Adipocyte (in vitro differentiated cells): ENCODE data around the gene CHERP.
"Not testable (repeated sequence)": the region's sequence is repeated elsewhere in the genome, so short reads cannot be mapped to it uniquely, and the experiment has no call there.

Source experiments
- DNase-seq: peaks from one replicate; pipeline ENCODE4 v3.0.0-alpha.2; 2015; ENCODE audit warnings: low read depth
- H3K27me3 ChIP-seq: replicated peaks from 2 replicates; pipeline ENCODE4 v1.7.0; 2013; ENCODE audit warnings: mild to moderate bottlenecking, low read length, moderate library complexity; ENCODE audit not compliant: control insufficient read depth, insufficient read depth
- H3K36me3 ChIP-seq: 2 replicates; pipeline ENCODE4 v1.7.0; 2013; ENCODE audit warnings: low read length, mild to moderate bottlenecking, moderate library complexity; ENCODE audit not compliant: control insufficient read depth, insufficient read depth, severe bottlenecking
- H3K4me1 ChIP-seq: 2 replicates; pipeline ENCODE4 v1.7.0; 2013; ENCODE audit warnings: mild to moderate bottlenecking, low read length, moderate library complexity; ENCODE audit not compliant: control insufficient read depth, insufficient read depth
- H3K4me3 ChIP-seq: 2 replicates; pipeline ENCODE4 v1.7.0; 2013; ENCODE audit warnings: mild to moderate bottlenecking, low read length, moderate library complexity
- H3K9ac ChIP-seq: 2 replicates; pipeline ENCODE4 v1.7.0; 2013; ENCODE audit warnings: mild to moderate bottlenecking, low read length, moderate library complexity
- H3K9me3 ChIP-seq: 2 replicates; pipeline ENCODE4 v1.7.0; 2013; ENCODE audit warnings: mild to moderate bottlenecking, low read length, moderate library complexity; ENCODE audit not compliant: control insufficient read depth

The CHERP gene

GRCh38 chr19:16561382-16561781, 19.1 kb upstream of the CHERP start:
- Histone ChIP-seq H3K9me3 (no peaks in the 10 kb centered on the region), H3K9ac (no peak overlapping the region), H3K27me3 (no peaks in the 10 kb centered on the region), H3K4me1 (no peaks in the 10 kb centered on the region), H3K36me3 (peaks cover 72% of the 10 kb centered on the region), H3K4me3 (no peak overlapping the region)
- no peak for DNase-seq

- no peak for DNase-seq
- Histone ChIP-seq H3K4me1 (no peaks in the 10 kb centered on the region), H3K36me3 (peaks cover 76% of the 10 kb centered on the region), H3K9me3 (no peaks in the 10 kb centered on the region), H3K27me3 (no peaks in the 10 kb centered on the region), H3K9ac (no peak overlapping the region), H3K4me3 (no peak overlapping the region)
Measured at GRCh38 chr19:16559780-16560276, 17.6 kb upstream of the CHERP start.

- Histone ChIP-seq H3K4me3 (no peak overlapping the region), H3K4me1 (no peaks in the 10 kb centered on the region), H3K9ac (no peak overlapping the region), H3K27me3 (no peaks in the 10 kb centered on the region), H3K36me3 (peaks cover 72% of the 10 kb centered on the region), H3K9me3 (no peaks in the 10 kb centered on the region)
- no peak for DNase-seq
Measured at GRCh38 chr19:16554776-16555175, 12.5 kb upstream of the CHERP start.

GRCh38 chr19:16551902-16552301, 9.7 kb upstream of the CHERP start:
- not testable (repeated sequence) for DNase-seq, H3K9me3 ChIP-seq, H3K9ac ChIP-seq, H3K4me1 ChIP-seq, H3K4me3 ChIP-seq, H3K27me3 ChIP-seq
- H3K36me3 ChIP-seq: peaks cover 57% of the 10 kb centered on the region

- H3K4me3 ChIP-seq: no peak overlapping the region
- peaks cover 31% of the 10 kb centered on the region for H3K36me3 ChIP-seq
- H3K4me1 ChIP-seq: peaks cover 8% of the 10 kb centered on the region
- no peak overlapping the region for H3K9ac ChIP-seq
- no peak for DNase-seq
- H3K9me3 ChIP-seq: no peaks in the 10 kb centered on the region
- no peaks in the 10 kb centered on the region for H3K27me3 ChIP-seq
Measured at GRCh38 chr19:16548956-16549355, 6.7 kb upstream of the CHERP start.

- Histone ChIP-seq H3K4me1 (peaks cover 28% of the 10 kb centered on the region), H3K9me3 (no peaks in the 10 kb centered on the region), H3K4me3 (no peak overlapping the region), H3K9ac (no peak overlapping the region), H3K27me3 (no peaks in the 10 kb centered on the region), H3K36me3 (peaks cover 5% of the 10 kb centered on the region)
- no peak for DNase-seq
Measured at GRCh38 chr19:16544473-16545231, 2.4 kb upstream of the CHERP start.

- not testable (repeated sequence) for H3K9me3 ChIP-seq, H3K36me3 ChIP-seq, H3K27me3 ChIP-seq, DNase-seq
- Histone ChIP-seq H3K9ac (peak overlapping the region; percentile 99), H3K4me3 (peak overlapping the region; percentile 100), H3K4me1 (peaks cover 27% of the 10 kb centered on the region)
Measured at GRCh38 chr19:16543734-16544133, 1.5 kb upstream of the CHERP start.

- peak overlapping the region; percentile 99 for H3K9ac ChIP-seq
- H3K9me3 ChIP-seq: no peaks in the 10 kb centered on the region
- peak overlapping the region; percentile 100 for H3K4me3 ChIP-seq
- peaks cover 27% of the 10 kb centered on the region for H3K4me1 ChIP-seq
- peaks cover 9% of the 10 kb centered on the region for H3K36me3 ChIP-seq
- no peaks in the 10 kb centered on the region for H3K27me3 ChIP-seq
- DNase-seq: no peak
Measured at GRCh38 chr19:16542910-16543472, 754 bp upstream of the CHERP start.

GRCh38 chr19:16541526-16542044, 652 bp downstream of the CHERP start:
- Histone ChIP-seq H3K9ac (peak overlapping the region; percentile 99), H3K4me1 (peaks cover 23% of the 10 kb centered on the region), H3K36me3 (peaks cover 17% of the 10 kb centered on the region), H3K4me3 (peak overlapping the region; percentile 100), H3K9me3 (no peaks in the 10 kb centered on the region), H3K27me3 (no peaks in the 10 kb centered on the region)
- no peak for DNase-seq

GRCh38 chr19:16540948-16541347, 1.3 kb downstream of the CHERP start:
- DNase-seq: no peak
- H3K27me3 ChIP-seq: no peaks in the 10 kb centered on the region
- H3K4me1 ChIP-seq: peaks cover 23% of the 10 kb centered on the region
- peak overlapping the region; percentile 99 for H3K9ac ChIP-seq
- peaks cover 21% of the 10 kb centered on the region for H3K36me3 ChIP-seq
- H3K9me3 ChIP-seq: no peaks in the 10 kb centered on the region
- peak overlapping the region; percentile 100 for H3K4me3 ChIP-seq

GRCh38 chr19:16537111-16537510, 5.1 kb downstream of the CHERP start:
- H3K4me1 ChIP-seq: peaks cover 15% of the 10 kb centered on the region
- H3K36me3 ChIP-seq: peaks cover 56% of the 10 kb centered on the region
- no peak overlapping the region for H3K9ac ChIP-seq
- DNase-seq: no peak
- H3K4me3 ChIP-seq: no peak overlapping the region
- no peaks in the 10 kb centered on the region for H3K27me3 ChIP-seq
- no peaks in the 10 kb centered on the region for H3K9me3 ChIP-seq
